ENCODE measurements around the gene PCDHA12. TPM values are rescaled to one million over a fixed set of nuclear protein-coding genes. Genes with fewer than 3 reads are reported as not detected.

Gene PCDHA12
- total RNA-seq, 1 experiment from 2014 or later: not detected

- no TSS peak for BruUV-seq (replicated peaks)
- intact Hi-C loops (cut with micrococcal nuclease): loop anchor here (1.0 to 5.0 kb wide), 3 partner anchors 41 to 114 kb away; partner anchors contain the start of gene PCDHAC2
These were observed 51.5 kb downstream of the PCDHA12 start for GRCh38 chr5:140926443-140927227.

More at GRCh38 chr5:140926443-140927227, 51.5 kb downstream of the PCDHA12 start:
- H4K20me1 ChIP-seq (ENCODE audit: insufficient read depth): no peaks in the 10 kb centered on the region
- ChIA-PET CTCF (interaction anchor here (0.6 to 4.4 kb wide), 10 partner anchors 10 to 637 kb away, joined by 3 to 50 read pairs (median 4); no protein-coding TSS in a partner anchor), POLR2A (interaction anchor here (0.6 to 1.2 kb wide), 2 partner anchors 113 to 253 kb away, joined by 4 read pairs; partner anchors contain the start of gene DND1), RAD21 (ENCODE audit: low non-redundant PET in 1 of 2, low total read pairs in 2 of 2, uncharacterized antibody in 2 of 2, unreplicated experiment in 2 of 2) (interaction anchor here (0.7 to 2.2 kb wide), 5 partner anchors 77 to 114 kb away, joined by 3 to 24 read pairs (median 3); no protein-coding TSS in a partner anchor)
- H3K4me3 ChIP-seq (replicated peaks in 1 of 2; ENCODE audit: low read depth in 1 of 2, low read length in 2 of 2): peak overlapping the region; percentile 37 to 58
- no peaks in the 10 kb centered on the region for H3K9me3 ChIP-seq (ENCODE audit: control insufficient read depth in 1 of 2, insufficient read depth in 1 of 2, low read depth in 1 of 2, low read length in 2 of 2)
- H3K9ac ChIP-seq (ENCODE audit: low read length): peak overlapping the region; percentile 24; the same call in 1 of the 2 replicates
- peaks cover 2 to 15% of the 10 kb centered on the region in 2 experiments; a peak in 3 of 4 replicates for H3K4me1 ChIP-seq (ENCODE audit: control insufficient read depth in 1 of 2, insufficient read depth in 2 of 2, low read length in 2 of 2)
- H3K9me2 ChIP-seq (ENCODE audit: insufficient read depth): no peaks in the 10 kb centered on the region
- no peaks in the 10 kb centered on the region for H3K27me3 ChIP-seq (ENCODE audit: insufficient read depth, low read length)
- H3K79me2 ChIP-seq (ENCODE audit: insufficient read depth, low read length): no peaks in the 10 kb centered on the region
- H2AFZ ChIP-seq (ENCODE audit: low read depth, low read length, poor library complexity, severe bottlenecking): peak overlapping the region; percentile 93
- no peaks in the 10 kb centered on the region for H3K36me3 ChIP-seq (ENCODE audit: control insufficient read depth in 1 of 2, insufficient read depth in 2 of 2, low read length in 2 of 2)
- peak; percentile 97 for ATAC-seq
- H3K27ac ChIP-seq (ENCODE audit: low read depth, low read length): peak overlapping the region; percentile 23; the same call in 1 of the 2 replicates
- peak overlapping the region; percentile 88 for H3K4me2 ChIP-seq (ENCODE audit: low read length)
- TF ChIP-seq ELF1 (IDR thresholded peaks at IDR 0.05; ENCODE audit: borderline replicate concordance, low read depth) (no peak), CTCF (IDR thresholded peaks at IDR 0.05 in 2 of 3, conservative IDR thresholded peaks at IDR 0.05 in 1 of 3; ENCODE audit: borderline replicate concordance in 1 of 3, insufficient read depth in 1 of 3, low read depth in 2 of 3, low read length in 2 of 3) (peak; percentile 76 to 90 (median 80)), YY1 (IDR thresholded peaks at IDR 0.05; ENCODE audit: extremely low read depth, insufficient replicate concordance, low read depth, low read length) (peak; percentile 70), RAD21 (IDR thresholded peaks at IDR 0.05; ENCODE audit: low read depth) (peak; percentile 91)
- DNase-seq (ENCODE audit: low read depth, low spot score): peak; percentile 68

Measured in HCT116 (cell line).